AG10803 (cell line): ENCODE results near the gene RCE1.

Experiments
- DNase-seq: peaks from one replicate; pipeline ENCODE4 v3.0.0; 2010; ENCODE audit warnings: low read depth
- H3K4me3 ChIP-seq: 2 replicates; pipeline ENCODE4 v1.5.1; 2011; ENCODE audit warnings: mild to moderate bottlenecking, low read length, control low read depth
- CTCF ChIP-seq: conservative IDR thresholded peaks from 2 replicates; pipeline ENCODE4 v1.5.1; 2011; ENCODE audit warnings: mild to moderate bottlenecking, low read length, control low read depth, inconsistent platforms

RCE1 gene

GRCh38 chr11:66862559-66863037 lies 19.4 kb downstream of the RCE1 start:
- no peak overlapping the region for H3K4me3 ChIP-seq
- no peak for TF ChIP-seq CTCF
- no peak for DNase-seq

- H3K4me3 ChIP-seq: no peak overlapping the region
- no peak for DNase-seq
- TF ChIP-seq CTCF: no peak
These were observed 20.3 kb downstream of the RCE1 start for GRCh38 chr11:66863428-66864125.

DNA sequence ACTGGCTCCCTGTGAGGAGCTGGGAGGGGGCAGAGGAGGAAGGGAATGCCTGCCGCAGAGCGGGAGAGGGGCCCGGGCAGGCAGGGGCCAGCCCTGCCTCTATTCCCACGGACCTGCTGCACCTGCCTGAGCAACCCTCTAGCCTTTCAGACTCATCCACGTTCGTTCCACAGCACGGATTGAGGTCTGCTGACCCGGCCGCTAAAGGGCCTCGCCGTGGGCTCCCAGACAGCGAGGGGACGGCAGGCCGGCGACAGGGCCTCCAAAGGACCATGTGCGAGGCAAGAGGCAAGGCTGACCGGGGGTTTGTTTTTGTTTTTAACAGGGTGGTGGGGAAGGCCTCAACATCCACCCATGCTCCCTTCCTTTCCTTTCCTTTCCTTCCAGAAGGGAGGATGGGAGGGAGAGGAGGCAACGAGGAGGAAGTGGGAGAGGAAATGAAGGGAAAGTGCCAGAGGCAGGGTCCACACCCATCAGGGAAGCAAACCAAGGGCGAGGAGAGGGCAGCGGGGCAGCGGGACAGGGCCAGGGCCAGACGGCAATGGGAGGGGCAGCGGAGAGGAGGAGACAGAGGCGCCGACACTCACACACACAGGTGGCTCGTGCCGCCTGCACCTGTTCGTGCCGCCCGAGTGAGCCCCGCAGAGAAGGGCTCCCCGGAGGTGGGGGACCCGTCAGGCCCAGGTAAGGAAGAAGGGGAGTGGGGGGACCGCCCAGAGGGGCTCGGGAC lies 21.1 kb downstream of the RCE1 start:
- TF ChIP-seq CTCF: no peak

GRCh38 chr11:66864924-66865697 lies 21.9 kb downstream of the RCE1 start:
- H3K4me3 ChIP-seq: no peak overlapping the region
- no peak for TF ChIP-seq CTCF
- no peak for DNase-seq

More for the DNA sequence above, 21.1 kb downstream of the RCE1 start:
- no peak for DNase-seq
- H3K4me3 ChIP-seq: no peak overlapping the region

GRCh38 chr11:66866007-66866406 lies 22.8 kb downstream of the RCE1 start:
- no peak for DNase-seq
- TF ChIP-seq CTCF: no peak
- H3K4me3 ChIP-seq: no peak overlapping the region

- DNase-seq: no peak
- H3K4me3 ChIP-seq: no peak overlapping the region
- no peak for TF ChIP-seq CTCF
These were observed 23.3 kb downstream of the RCE1 start for GRCh38 chr11:66866511-66866986.
